ENCODE measurements around the gene DNAI4. TPM values are rescaled to one million over a fixed set of nuclear protein-coding genes. Genes with fewer than 3 reads are reported as not detected.
A peak's percentile ranks its signal among the peaks of the same experiment; 100 is the strongest.

The DNAI4 gene
- total and polyA plus RNA-seq, 2 of the 8 experiments (the other 6 are each of a cell fraction or from before 2014, with no cell fraction given): 0.32 to 2.1 TPM

DNA sequence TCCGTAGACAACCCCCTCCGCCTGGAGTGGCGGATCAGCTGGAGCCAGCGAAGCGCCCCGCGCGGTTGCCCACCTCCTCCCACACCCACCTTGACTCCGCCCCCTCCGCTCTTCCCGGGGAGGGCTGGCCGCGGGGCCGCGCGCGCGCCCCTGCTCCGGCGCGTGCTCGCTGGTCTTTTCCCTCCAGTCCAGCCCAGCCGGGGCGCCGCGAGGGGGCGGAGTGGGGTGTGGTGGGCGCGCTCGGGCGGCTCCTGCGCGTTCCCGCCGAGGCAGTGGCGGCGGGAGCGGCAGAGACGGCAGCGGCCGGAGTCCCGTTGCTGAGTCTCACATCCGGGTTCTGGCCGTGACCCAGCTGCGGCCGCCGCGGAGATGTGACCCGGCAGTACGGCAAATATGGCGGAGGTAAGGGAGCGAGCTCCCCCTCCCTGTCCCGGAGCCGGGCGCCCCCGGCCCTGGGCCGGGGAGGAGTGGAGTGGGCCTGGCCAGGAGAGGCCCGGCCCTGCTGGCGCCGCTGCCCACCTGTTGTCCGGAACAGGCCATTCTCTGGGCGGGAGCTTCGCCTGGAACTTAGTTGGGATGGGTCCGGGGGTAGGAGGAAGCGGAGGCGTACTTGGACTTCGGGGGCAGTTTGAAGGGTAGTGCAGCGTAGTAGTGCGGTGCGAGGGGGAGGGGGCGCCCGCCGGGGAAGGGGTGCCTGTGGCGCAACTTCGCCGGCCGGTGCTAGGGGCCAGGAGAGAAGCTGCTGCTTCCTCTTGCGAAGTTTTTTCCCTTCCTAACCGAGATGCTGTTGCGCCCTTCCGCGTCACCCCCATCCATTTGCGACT lies 5.6 kb upstream of the DNAI4 start (continued):
- TF ChIP-seq JUND (IDR thresholded peaks at IDR 0.05; ENCODE audit: low read length) (peak; percentile 9; the same call in 1 of the 2 replicates), CEBPB (IDR thresholded peaks at IDR 0.05; ENCODE audit: low read depth, low read length) (peak; percentile 87), EGR1 (IDR thresholded peaks at IDR 0.05; ENCODE audit: borderline replicate concordance, low read depth, low read length) (peak; percentile 42; the same call in 1 of the 2 replicates), YY1 (IDR thresholded peaks at IDR 0.05; ENCODE audit: low read depth, low read length) (peak; percentile 90), PHF8 (conservative IDR thresholded peaks at IDR 0.05; ENCODE audit: low read depth, low read length) (peak; percentile 90), CBX8 (IDR thresholded peaks at IDR 0.05; ENCODE audit: borderline replicate concordance, low read depth, low read length) (no peak), BACH1 (IDR thresholded peaks at IDR 0.05; ENCODE audit: low read length) (peak; percentile 76), TAF7 (optimal IDR thresholded peaks at IDR 0.05; ENCODE audit: borderline replicate concordance, low read depth, low read length) (no peak), ASH2L (IDR thresholded peaks at IDR 0.05; ENCODE audit: low read length) (peak; percentile 98), SIRT6 (IDR thresholded peaks at IDR 0.05; ENCODE audit: low read length) (no peak), BRCA1 (IDR thresholded peaks at IDR 0.05; ENCODE audit: low read depth, low read length) (peak; percentile 10; the same call in 1 of the 2 replicates), TCF12 (IDR thresholded peaks at IDR 0.05; ENCODE audit: low read depth, low read length) (no peak), SAP30 (IDR thresholded peaks at IDR 0.05; ENCODE audit: insufficient read depth, insufficient replicate concordance, low read length) (peak; percentile 54), RAD21 (IDR thresholded peaks at IDR 0.05 in 1 of 2, conservative IDR thresholded peaks at IDR 0.05 in 1 of 2; ENCODE audit: low read depth in 2 of 2, low read length in 2 of 2) (0 out of 4 replicates have a peak, but pooled peaks of 1 of the 2 experiments have one; percentile 5), CBX5 (IDR thresholded peaks at IDR 0.05; ENCODE audit: low read depth, low read length) (no peak), POLR2A (IDR thresholded peaks at IDR 0.05; ENCODE audit: control extremely low read depth in 1 of 2, low read depth in 2 of 2, low read length in 2 of 2) (peak; percentile 49 to 62; a peak in 2 of 3 replicates), KDM4A (IDR thresholded peaks at IDR 0.05; ENCODE audit: low read depth, low read length, severe bottlenecking) (peak; percentile 48), POLR2AphosphoS5 (IDR thresholded peaks at IDR 0.05; ENCODE audit: low read depth, low read length) (no peak; the same call in none of the 2 replicates)
- TF ChIP-seq, protein P1, sequence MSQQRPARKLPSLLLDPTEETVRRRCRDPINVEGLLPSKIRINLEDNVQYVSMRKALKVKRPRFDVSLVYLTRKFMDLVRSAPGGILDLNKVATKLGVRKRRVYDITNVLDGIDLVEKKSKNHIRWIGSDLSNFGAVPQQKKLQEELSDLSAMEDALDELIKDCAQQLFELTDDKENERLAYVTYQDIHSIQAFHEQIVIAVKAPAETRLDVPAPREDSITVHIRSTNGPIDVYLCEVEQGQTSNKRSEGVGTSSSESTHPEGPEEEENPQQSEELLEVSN (IDR thresholded peaks at IDR 0.05): peak; percentile 25; the same call in 1 of the 2 replicates

All from H1 (cell line).